Fibroblast of upper back skin (primary cell): ENCODE data around the gene SESTD1.
"Not testable (repeated sequence)": the region's sequence is repeated elsewhere in the genome, so short reads cannot be mapped to it uniquely, and the experiment has no call there.

ENCODE experiments used
- DNase-seq: peaks from one replicate; pipeline ENCODE4 v3.0.0-alpha.2; 2013

SESTD1 gene

DNA sequence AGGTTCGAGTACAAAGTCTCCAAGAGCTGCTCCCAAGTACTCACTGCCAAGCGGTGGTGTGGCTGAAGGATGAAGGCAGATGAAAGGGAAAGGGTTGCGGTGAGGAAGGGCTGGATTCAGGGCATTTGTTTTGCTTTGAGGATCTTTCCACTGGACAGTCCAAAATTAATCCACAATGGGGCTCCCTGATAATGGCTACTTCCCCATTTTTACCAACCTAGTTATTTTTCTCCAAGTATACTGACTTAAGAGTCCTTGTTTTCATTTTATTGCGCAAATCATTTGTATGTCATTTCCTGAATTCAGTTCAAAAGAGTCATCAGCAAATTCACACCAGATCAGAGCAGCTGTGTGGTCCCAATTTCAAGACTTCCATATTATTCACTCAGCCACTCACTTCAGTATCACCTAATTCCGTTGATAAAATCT, 464 bp upstream of the SESTD1 start:
- DNase-seq = peak; percentile 49

DNA sequence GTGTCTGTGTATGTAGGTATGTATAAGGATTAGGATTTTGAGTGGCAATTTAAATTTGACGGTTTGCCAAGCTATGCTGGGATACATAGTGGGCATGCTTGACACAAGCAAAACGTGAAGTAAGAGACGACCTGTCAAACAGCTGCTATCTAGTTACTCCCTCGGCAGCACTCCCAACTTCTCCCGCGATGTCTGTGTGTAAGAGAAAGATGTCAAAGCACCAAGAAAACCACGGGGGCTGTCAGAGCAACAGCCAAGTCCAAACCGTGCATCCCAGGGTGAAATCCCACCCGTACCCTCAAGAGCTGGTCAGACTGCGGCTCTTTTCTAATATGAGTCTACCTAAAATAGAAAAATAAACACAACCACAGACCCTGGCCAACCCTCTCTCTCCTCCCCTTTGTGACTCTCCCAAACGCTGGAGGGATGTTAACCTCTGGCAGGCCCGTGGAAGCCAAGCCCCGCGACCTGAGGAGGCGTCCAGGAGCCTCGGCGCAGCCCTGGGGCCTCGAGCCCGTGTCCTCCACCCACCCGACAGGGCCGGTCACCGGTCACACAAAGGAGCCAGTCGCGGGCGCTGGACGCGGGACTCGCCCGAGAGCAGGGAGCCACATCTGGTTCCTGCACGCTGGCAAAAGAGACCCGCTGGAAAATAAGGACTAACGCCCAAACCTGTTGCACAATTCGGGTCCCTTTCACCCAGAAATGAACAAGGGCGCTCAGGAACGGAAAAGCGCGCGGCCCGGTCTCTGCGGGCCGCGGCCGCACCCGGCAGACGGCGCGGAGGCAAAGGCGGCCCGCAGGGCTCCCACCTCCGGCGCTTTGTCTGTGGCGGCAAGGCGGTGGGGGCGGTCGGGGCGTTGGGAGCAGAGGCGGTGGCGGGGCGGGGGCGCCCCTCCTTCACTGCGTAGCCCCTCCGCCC, 925 bp downstream of the SESTD1 start:
- DNase-seq = peak; percentile 60

DNA sequence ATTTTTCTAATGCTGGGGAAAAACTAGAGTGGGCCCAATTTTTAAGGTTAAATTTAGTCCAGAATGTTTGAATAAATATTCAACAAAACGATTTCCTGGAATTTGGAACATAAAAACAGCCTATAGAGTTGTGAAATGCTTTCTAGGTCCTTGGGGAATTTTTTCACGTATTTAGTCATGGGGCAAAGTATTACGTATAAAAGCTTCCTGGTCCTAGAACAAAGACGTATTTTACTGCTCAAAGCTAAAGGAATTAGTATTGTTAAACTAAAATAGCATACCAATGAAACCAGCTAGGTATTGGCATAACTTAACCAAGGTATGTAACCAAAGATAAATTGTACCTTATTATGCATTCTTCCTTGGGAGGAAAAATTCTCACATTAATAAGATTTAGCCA, 1.6 kb downstream of the SESTD1 start:
- peak; percentile 69 for DNase-seq

DNA sequence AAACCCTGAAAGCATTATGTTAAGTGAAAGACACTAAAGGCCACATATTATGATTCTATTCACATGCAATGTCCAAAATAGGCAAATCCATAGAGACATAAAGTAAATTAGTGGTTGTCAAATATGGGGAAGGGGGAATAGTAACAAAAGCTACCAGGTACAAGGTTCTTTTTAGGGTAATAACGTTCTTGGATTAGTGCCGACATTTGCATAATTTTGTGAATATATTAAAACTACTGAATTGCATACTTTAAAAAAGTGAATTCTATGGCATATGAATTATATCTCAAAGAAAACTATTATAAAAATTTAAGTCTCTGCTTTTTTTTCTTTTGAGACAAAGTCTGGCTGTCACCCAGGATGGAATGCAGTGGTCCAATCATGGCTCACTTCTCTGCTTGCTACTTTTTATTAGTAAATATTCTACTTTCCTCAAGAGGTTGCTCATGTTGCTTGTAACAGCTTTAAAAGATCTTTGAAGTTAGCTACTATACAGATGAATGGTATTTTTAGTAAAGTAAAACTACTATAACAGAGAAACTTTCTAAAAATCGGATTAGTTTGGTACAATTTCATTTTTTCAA, 2.5 kb downstream of the SESTD1 start:
- DNase-seq = peak; percentile 8

DNA sequence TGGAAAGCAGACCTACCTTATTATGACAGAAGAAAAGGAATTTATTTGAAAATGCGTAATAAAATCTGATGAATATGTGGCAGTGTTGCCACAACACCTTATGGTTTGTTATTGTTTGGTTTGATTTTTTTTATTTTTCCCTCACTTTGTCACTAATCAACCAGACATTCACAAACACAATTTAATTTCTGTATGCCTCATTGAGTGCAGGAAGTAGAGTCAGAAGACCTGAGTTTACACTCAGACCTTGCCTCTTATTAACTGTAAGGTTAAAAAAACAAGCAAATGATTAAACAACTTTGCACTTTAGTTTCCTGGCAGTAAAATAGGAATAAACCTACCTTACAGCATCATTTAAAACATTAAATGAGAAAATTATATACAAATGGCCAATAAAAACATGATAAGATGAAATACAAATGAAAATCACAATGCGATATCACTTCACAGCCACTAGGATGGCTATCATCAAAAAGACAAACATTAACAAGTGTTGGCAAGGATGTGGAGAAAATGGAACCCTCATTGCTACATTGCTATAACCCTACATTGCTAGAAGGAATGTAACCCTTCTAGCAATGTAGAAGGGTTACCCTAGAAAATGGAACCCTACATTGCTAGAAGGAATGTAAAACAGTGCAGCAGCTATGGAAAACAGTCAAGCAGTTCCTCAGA, 3.3 kb downstream of the SESTD1 start:
- no peak for DNase-seq

DNA sequence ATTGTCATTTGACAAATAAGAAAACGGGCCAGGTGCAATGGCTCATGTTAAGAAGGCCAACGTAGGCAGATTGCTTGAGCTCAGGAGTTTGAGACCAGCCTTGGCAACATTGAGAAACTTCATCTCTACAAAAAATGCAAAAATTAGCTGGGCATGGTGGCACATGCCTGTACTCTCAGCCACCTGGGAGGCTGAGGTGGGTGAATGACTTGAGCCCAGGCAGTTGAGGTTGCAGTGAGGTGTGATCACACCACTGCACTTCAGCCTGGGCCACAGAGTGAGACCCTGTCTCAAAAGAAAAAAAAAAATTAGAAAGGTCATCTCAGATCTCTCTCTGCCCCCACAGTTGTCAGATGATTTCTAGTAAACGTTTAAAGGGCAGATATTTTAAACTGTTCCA, 4.4 kb downstream of the SESTD1 start:
- DNase-seq = no peak

DNA sequence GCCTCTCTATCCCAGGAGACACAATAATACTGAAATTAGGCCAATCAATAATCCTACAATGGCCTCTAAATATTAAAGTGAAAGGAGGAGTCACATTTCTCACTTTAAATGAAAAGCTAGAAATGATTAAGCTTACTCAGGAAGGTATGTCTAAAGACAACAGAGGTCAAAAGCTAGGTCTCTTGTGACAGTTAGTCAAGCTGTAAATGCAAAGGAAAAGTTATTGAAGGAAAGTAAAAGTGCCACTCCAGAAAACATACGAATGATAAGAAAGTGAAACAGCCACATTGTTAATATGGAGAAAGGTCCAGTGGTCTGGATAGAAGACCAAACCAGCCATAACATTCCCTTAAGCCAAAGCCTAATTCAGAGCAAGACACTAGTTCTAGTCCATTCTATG, 9.5 kb downstream of the SESTD1 start:
- no peak for DNase-seq

DNA sequence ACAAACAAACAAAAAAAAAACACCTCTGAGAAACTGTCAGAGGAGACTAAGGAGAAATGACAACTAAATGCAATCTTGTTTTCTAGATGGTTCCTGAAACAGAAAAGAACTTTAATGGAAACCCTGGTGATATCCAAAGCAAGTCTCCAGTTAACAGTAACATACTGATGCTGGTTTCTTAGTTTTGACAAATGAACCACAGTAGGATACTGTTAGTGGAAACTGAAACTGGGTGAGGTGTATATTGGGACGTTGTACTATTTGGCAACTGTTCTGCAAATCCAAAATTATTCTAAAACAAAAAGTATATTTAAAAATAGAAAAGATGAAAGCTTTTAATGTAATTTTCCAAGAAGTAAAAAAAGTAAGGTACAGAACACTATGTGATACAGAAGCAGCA, 11.4 kb downstream of the SESTD1 start:
- DNase-seq = no peak

DNA sequence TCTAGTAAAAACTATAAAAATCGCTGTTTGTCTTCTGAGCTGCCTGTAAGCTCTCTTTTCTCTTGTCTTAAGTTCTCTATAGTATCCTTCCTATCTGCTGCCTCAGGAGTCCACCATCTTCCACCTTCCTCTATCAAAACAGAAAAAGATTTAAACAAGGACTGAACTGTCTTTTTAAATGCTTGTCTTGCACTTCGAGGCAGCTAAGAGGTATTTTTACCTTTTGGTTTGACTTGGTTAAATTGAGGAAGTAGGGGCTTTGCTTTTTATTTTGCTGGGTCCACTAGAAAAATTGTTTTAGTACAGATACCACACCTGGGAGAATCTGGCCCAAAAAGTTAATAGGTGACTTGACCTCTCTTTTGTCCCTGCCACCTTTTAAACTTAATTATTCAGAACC, 12.2 kb downstream of the SESTD1 start:
- no peak for DNase-seq

DNA sequence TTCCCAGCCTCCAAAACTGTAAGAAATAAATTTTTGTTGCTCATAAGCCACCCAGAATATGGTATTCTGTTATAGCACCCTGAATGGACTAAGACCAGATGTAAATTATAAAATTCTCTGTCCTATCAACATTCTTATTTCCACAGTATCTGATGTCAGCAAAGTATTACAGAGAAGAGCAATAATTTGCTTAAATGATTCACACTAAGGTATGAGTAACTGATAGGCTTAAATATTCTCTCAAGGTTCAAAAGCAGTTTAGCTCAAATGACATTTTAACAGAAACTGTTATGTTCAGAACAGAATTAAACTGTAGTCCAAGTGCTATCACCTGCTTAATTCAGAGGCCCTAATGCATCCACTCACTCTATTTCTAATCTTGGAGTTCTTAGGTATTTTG, 12.8 kb downstream of the SESTD1 start:
- peak; percentile 13 for DNase-seq

DNA sequence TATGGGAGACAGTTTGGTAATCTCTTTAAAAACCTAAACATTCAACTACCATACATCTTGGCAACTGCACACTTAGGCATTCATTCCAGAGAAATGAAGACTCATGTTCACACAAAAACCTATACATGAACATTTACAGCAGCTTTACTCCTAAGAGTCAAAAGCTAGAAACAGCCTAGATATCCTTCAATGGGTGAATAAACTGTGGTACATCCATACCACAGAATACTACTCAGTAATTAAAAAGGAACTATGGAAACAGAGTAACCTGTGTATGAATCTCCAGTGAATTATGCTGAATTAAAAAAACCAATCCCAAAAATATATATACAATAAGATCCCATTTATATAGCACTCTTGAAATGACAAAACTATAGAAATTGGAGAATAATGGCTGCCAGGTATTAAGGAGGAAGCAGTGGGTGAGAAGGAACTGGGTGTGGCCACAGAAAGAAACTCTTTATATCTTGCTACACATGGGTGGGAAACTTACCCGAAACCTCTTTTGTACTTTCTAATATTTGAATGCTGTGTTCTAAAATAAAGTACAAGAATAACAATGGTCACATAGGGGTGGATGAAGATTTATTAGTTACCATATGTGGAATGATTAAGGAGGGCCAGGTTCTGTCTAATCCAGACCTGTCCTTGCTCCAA, 13.7 kb downstream of the SESTD1 start:
- no peak for DNase-seq

DNA sequence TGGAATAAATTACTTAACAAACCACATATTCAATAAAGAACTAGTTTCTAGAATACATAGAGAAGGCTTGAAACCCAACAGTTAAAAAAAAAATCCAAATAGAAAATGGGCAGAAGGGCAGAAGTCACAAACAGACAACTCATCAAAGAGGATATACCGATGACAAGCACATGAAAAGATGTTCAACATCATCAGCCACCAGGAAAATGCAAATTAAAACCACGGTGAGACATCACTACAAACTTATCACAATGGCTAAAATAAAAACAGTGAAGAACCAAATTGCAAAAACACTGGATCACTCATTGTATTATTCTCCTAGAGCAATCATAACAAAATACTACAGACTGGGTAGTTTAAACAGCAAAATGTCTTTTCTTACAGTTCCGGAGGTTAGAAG, 14.5 kb downstream of the SESTD1 start:
- no peak for DNase-seq

DNA sequence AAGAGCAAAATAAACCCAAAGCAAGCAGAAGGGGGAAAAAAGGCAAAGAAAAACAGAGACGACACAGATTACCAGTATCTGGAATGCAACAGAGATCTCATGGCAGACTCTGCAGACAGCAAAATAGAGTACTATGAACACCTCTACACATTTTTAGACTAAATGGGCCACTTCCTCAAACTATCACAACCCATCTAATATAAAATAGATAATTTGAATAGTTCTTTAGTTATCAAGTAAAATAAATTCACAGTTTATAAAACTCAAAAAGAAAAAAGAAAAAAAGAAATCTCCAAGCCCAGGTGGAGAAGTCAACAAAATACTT, 16.6 kb downstream of the SESTD1 start:
- DNase-seq = no peak

DNA sequence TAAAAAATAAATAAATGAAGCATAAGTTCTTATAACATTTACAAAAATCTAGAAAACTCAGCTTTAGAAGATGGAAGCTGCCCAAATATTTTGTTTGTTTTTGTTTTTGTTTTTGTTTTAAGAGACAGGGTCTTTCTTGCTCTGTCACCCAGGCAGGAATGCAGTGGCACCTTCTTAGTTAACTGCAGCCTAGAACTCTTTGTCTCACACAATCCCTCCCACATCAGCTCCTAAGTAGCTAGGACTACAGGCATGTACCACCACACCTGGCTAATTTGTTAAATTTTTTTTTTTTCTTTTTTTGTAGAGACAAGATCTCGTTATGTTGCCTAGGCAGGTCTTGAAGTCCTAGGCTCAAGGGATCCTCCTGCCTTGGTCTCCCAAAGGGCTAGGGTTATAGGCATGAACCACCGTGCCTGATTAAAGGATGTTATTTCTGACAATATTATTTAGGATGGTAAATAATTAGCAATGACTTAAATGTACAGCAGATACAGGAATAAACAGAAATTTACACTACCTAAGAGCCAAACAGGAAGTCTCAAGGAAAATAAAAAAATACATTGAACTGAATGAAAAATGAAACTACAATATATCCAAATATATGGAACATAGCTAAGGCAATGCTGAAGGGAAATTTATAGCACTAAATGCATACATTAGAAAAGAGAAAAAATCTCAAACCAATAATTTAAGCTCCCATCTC, 17.2 kb downstream of the SESTD1 start:
- no peak for DNase-seq

DNA sequence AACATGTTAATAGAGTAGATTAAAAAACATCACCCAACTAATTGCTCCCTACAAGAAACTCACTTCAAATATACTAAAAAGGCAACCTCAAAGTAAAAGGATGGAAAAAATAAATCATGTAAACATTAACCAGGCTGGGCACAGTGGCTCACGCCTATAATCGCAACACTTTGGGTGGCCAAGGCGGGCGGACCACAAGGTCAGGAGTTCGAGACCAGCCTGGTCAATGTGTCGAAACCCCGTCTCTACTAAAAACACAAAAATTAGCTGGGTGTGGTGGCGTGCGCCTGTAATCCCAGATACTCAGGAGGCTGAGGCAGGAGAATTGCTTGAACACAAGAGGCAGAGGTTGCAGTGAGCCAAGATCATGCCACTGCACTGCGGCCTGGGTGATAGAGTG, 18.8 kb downstream of the SESTD1 start:
- DNase-seq = not testable (repeated sequence)

DNA sequence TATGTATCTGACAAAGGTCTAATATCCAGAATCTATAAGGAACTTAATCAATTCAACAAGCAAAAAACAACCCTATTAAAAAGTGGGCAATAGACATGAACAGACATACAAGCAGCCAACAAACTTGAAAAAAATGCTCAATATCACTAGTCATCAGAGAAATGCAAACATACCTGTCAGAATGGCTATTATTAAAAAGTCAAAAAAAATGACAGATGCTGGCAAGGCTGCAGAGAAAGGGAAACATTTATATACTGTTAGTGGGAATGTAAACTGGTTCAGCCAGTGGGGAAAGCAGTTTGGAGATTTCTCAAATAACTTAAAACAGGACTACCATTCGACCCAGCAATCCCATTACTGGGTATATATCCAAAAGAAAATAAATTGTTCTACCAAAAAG, 21.6 kb downstream of the SESTD1 start:
- DNase-seq = no peak

DNA sequence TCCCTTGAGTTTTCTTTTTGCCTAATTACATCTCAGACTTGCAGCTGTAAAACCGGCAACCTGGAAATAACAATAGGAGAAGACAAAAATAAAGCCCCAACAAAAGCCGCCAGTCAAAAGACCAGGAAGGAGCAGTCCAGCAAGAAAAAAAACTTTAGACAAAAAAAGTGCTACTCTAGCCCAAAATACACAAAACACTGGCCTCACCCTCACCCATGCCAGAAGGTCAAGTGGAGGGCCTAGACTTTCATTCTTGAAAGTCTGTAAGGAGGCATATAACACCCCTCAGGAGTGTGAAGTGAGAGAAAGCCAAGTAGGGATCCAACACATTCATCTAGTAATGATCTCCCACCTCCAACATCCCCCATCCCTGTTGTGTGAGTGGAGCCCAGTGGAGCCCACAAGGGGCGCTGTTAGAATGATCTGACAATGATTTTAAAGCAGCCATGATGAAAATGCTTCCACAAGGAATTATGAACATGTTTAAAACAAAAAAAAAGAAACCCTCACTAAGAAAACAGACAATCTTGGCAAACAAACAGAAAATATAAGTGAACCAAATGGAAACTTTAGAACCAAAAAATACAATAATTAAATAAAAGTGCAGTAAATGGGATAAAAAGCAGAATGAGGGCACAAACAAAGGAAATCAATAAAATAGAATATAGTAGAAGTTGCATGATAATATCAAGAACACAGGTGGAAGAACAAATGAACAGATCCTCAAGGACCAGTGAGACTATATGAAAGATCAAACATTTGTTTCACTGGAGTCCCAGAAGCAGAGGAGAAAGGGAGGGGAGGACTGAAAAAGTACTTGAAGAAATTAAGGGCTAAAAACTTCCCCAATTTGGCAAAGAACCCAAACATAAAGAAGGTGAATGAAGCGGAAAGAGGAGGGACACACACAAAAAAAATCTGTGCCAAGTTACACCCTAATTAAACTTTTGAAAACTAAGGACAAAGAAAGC, 23.9 kb downstream of the SESTD1 start:
- no peak for DNase-seq

DNA sequence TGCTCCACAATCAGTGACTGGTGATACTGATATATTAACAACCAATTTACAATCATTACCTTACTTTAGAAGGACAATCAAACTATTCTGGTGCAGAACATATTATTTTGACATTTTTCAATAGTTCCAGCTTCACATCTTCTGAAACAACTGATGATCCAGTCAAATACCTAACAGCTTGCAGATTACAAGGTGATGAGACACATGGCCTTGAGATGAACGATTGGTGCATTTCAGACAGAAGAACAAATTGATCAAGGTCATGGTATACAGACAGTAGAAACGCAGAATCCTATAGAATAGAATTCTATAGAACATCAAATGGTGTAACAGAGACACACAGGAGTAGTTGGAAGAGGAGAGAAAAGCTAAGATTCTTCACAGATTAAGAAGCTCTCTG, 24.8 kb downstream of the SESTD1 start:
- no peak for DNase-seq

DNA sequence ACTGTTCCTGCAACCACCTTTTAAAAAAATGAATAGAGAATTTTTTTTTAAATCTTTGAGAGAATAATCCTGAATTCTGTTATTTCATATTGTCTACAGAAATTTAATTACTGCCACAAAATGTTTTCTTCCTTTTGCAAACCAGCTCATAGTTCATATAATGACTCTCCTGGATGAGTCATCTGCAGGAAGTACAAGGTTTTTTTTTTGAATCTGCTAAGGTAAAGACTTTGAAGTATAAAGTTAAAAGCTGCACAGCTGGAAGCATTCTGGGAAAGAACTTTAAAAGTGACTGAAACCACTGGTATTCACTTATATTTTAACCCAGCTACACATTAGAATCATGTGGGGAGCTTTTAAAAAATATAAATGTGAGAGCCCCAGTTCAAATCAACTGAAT, 25.4 kb downstream of the SESTD1 start:
- peak; percentile 31 for DNase-seq

DNA sequence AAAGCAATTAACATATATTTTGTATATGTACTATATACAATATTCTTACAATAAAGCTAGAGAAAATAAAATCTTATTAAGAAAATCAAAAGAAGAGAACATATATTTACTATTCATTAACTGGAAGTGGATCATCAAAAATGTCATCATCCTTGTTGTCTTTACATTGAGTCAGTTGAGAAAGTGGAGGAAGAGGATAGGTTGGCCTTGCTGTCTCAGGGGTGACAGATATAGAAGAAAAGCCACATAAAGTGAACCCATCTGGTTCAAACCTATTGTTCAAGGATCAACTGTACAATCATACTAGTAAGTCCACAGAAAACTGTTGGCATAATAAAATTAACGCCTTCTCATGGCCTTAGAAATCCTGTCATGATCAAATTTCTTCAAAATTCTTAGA, 26.6 kb downstream of the SESTD1 start:
- DNase-seq = no peak

DNA sequence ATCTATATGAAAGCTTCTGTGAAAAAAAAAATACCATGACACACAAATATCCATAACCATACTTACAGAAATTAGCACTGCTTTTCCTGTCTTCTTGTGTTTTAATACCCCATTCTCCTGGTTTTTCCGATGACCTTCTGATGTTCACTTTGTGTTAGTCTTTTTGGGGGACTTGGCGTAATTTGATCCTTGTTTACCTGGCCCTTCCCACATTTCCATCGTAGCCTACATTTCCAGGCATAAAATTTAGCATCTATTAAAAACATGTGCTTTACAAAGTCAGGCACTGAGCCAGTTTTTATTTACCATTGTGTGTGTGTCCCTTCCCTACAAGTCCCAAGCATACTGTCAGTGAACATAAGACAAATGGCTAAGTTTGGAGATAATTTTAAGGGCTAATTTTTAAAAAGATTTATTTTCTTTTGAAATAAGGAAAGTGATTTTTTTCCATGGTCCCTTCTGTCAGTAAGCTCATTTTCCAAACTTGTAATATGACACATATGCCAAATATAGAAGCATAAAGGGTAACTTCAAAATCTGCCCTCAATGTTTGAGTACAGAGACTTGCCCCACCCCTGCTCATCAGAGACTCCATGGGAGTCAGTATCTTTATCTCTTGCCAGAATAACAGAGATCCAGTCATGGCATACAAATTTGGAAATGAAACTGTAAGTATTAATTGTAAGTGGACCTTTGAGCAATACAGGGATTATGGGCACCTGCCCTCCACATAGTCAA, 27.3 kb downstream of the SESTD1 start:
- DNase-seq = peak; percentile 3
